Measurements from ENCODE around the gene ZNF385D. TPM values are rescaled to one million over a fixed set of nuclear protein-coding genes. Genes with fewer than 3 reads are reported as not detected.

Gene ZNF385D
- total and polyA plus RNA-seq, 2 experiments from 2014 or later = 2.7 to 12.3 TPM

DNA sequence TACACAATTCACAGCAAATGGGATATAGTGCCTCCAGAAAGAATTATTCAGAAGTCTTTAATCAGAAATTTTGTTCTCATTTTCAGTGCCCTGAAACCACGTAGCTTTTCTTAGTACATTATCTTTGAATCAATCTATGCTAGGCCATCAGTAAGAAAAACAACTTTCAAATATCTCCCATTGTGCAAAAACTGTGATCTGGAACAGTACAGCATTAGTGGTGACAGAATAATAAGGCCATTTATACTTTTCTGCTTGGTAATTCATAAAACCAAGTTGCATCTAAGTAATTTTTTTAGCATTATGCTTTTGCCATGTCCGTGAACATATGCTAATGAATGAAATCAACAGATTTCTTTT lies 35.4 kb upstream of the ZNF385D start:
- no peak overlapping the region for H2AFZ ChIP-seq
- no peak for TF ChIP-seq POLR2AphosphoS5 (IDR thresholded peaks at IDR 0.05; ENCODE audit: low read depth)
- no peak for TF ChIP-seq EZH2 (IDR thresholded peaks at IDR 0.05; ENCODE audit: low read depth, unreplicated experiment)
- TF ChIP-seq, protein P1, sequence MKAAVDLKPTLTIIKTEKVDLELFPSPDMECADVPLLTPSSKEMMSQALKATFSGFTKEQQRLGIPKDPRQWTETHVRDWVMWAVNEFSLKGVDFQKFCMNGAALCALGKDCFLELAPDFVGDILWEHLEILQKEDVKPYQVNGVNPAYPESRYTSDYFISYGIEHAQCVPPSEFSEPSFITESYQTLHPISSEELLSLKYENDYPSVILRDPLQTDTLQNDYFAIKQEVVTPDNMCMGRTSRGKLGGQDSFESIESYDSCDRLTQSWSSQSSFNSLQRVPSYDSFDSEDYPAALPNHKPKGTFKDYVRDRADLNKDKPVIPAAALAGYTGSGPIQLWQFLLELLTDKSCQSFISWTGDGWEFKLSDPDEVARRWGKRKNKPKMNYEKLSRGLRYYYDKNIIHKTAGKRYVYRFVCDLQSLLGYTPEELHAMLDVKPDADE (IDR thresholded peaks at IDR 0.05) = no peak
- TF ChIP-seq, protein P2, sequence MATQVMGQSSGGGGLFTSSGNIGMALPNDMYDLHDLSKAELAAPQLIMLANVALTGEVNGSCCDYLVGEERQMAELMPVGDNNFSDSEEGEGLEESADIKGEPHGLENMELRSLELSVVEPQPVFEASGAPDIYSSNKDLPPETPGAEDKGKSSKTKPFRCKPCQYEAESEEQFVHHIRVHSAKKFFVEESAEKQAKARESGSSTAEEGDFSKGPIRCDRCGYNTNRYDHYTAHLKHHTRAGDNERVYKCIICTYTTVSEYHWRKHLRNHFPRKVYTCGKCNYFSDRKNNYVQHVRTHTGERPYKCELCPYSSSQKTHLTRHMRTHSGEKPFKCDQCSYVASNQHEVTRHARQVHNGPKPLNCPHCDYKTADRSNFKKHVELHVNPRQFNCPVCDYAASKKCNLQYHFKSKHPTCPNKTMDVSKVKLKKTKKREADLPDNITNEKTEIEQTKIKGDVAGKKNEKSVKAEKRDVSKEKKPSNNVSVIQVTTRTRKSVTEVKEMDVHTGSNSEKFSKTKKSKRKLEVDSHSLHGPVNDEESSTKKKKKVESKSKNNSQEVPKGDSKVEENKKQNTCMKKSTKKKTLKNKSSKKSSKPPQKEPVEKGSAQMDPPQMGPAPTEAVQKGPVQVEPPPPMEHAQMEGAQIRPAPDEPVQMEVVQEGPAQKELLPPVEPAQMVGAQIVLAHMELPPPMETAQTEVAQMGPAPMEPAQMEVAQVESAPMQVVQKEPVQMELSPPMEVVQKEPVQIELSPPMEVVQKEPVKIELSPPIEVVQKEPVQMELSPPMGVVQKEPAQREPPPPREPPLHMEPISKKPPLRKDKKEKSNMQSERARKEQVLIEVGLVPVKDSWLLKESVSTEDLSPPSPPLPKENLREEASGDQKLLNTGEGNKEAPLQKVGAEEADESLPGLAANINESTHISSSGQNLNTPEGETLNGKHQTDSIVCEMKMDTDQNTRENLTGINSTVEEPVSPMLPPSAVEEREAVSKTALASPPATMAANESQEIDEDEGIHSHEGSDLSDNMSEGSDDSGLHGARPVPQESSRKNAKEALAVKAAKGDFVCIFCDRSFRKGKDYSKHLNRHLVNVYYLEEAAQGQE (IDR thresholded peaks at IDR 0.05; ENCODE audit: unreplicated experiment) = no peak
- TF ChIP-seq CREB1 (CRISPR knock-in tag; IDR thresholded peaks at IDR 0.05; ENCODE audit: low read depth) = no peak
- TF ChIP-seq JUNB (IDR thresholded peaks at IDR 0.05; ENCODE audit: unreplicated experiment) = no peak
- TF ChIP-seq, protein P3, sequence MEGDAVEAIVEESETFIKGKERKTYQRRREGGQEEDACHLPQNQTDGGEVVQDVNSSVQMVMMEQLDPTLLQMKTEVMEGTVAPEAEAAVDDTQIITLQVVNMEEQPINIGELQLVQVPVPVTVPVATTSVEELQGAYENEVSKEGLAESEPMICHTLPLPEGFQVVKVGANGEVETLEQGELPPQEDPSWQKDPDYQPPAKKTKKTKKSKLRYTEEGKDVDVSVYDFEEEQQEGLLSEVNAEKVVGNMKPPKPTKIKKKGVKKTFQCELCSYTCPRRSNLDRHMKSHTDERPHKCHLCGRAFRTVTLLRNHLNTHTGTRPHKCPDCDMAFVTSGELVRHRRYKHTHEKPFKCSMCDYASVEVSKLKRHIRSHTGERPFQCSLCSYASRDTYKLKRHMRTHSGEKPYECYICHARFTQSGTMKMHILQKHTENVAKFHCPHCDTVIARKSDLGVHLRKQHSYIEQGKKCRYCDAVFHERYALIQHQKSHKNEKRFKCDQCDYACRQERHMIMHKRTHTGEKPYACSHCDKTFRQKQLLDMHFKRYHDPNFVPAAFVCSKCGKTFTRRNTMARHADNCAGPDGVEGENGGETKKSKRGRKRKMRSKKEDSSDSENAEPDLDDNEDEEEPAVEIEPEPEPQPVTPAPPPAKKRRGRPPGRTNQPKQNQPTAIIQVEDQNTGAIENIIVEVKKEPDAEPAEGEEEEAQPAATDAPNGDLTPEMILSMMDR (conservative IDR thresholded peaks at IDR 0.05; ENCODE audit: low read depth in 2 of 2) = no peak
- TF ChIP-seq EZH2phosphoT487 (IDR thresholded peaks at IDR 0.05; ENCODE audit: unreplicated experiment) = no peak
- TF ChIP-seq, protein P4, sequence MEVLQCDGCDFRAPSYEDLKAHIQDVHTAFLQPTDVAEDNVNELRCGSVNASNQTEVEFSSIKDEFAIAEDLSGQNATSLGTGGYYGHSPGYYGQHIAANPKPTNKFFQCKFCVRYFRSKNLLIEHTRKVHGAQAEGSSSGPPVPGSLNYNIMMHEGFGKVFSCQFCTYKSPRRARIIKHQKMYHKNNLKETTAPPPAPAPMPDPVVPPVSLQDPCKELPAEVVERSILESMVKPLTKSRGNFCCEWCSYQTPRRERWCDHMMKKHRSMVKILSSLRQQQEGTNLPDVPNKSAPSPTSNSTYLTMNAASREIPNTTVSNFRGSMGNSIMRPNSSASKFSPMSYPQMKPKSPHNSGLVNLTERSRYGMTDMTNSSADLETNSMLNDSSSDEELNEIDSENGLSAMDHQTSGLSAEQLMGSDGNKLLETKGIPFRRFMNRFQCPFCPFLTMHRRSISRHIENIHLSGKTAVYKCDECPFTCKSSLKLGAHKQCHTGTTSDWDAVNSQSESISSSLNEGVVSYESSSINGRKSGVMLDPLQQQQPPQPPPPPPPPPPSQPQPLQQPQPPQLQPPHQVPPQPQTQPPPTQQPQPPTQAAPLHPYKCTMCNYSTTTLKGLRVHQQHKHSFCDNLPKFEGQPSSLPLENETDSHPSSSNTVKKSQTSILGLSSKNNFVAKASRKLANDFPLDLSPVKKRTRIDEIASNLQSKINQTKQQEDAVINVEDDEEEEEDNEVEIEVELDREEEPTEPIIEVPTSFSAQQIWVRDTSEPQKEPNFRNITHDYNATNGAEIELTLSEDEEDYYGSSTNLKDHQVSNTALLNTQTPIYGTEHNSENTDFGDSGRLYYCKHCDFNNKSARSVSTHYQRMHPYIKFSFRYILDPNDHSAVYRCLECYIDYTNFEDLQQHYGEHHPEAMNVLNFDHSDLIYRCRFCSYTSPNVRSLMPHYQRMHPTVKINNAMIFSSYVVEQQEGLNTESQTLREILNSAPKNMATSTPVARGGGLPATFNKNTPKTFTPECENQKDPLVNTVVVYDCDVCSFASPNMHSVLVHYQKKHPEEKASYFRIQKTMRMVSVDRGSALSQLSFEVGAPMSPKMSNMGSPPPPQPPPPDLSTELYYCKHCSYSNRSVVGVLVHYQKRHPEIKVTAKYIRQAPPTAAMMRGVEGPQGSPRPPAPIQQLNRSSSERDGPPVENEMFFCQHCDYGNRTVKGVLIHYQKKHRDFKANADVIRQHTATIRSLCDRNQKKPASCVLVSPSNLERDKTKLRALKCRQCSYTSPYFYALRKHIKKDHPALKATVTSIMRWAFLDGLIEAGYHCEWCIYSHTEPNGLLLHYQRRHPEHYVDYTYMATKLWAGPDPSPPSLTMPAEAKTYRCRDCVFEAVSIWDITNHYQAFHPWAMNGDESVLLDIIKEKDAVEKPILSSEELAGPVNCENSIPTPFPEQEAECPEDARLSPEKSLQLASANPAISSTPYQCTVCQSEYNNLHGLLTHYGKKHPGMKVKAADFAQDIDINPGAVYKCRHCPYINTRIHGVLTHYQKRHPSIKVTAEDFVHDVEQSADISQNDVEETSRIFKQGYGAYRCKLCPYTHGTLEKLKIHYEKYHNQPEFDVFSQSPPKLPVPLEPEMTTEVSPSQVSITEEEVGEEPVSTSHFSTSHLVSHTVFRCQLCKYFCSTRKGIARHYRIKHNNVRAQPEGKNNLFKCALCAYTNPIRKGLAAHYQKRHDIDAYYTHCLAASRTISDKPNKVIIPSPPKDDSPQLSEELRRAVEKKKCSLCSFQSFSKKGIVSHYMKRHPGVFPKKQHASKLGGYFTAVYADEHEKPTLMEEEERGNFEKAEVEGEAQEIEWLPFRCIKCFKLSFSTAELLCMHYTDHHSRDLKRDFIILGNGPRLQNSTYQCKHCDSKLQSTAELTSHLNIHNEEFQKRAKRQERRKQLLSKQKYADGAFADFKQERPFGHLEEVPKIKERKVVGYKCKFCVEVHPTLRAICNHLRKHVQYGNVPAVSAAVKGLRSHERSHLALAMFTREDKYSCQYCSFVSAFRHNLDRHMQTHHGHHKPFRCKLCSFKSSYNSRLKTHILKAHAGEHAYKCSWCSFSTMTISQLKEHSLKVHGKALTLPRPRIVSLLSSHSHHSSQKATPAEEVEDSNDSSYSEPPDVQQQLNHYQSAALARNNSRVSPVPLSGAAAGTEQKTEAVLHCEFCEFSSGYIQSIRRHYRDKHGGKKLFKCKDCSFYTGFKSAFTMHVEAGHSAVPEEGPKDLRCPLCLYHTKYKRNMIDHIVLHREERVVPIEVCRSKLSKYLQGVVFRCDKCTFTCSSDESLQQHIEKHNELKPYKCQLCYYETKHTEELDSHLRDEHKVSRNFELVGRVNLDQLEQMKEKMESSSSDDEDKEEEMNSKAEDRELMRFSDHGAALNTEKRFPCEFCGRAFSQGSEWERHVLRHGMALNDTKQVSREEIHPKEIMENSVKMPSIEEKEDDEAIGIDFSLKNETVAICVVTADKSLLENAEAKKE (CRISPR knock-in tag; IDR thresholded peaks at IDR 0.05) = no peak
- TF ChIP-seq NANOG (IDR thresholded peaks at IDR 0.05; ENCODE audit: borderline replicate concordance) = no peak
- no peak for TF ChIP-seq ZNF331 (CRISPR knock-in tag; IDR thresholded peaks at IDR 0.05; ENCODE audit: low read depth)
- TF ChIP-seq ZNF114 (CRISPR knock-in tag; IDR thresholded peaks at IDR 0.05) = no peak
- TF ChIP-seq STAT1 (IDR thresholded peaks at IDR 0.05; ENCODE audit: unreplicated experiment) = no peak
- Mint-ChIP-seq H3K9me3 (no peaks in the 10 kb centered on the region), H3K36me3 (ENCODE audit: low read depth) (no peaks in the 10 kb centered on the region), H3K27me3 (ENCODE audit: insufficient read depth, low read depth, poor library complexity) (no peaks in the 10 kb centered on the region), H3K4me1 (no peaks in the 10 kb centered on the region), H3K27ac (no peak overlapping the region), H3K4me3 (no peak overlapping the region)
- H3K4me1 ChIP-seq (ENCODE audit: insufficient read depth) = no peaks in the 10 kb centered on the region
- H3K4me3 ChIP-seq = no peak overlapping the region
- H3K27me3 ChIP-seq (ENCODE audit: insufficient read depth) = no peaks in the 10 kb centered on the region
- ATAC-seq (no peak), DNase-seq (ENCODE audit: low spot score) (no peak)
- no peaks in the 10 kb centered on the region for H3K36me3 ChIP-seq (ENCODE audit: insufficient read depth)
- no peak overlapping the region for H3K27ac ChIP-seq (ENCODE audit: low read depth)
- no peaks in the 10 kb centered on the region for H3K9me2 ChIP-seq (ENCODE audit: insufficient read depth)
- no peak overlapping the region for H3K4me2 ChIP-seq
- H3F3A ChIP-seq (replicated peaks; ENCODE audit: low read depth) = no peaks in the 10 kb centered on the region
- no peaks in the 10 kb centered on the region for H4K20me1 ChIP-seq (replicated peaks; ENCODE audit: insufficient read depth)
- H3K79me2 ChIP-seq (replicated peaks; ENCODE audit: insufficient read depth) = no peaks in the 10 kb centered on the region

All from GM23338 (cell line).